Raji (cell line): Measurements from ENCODE around the gene PAPPA.

Experiments used
- POLR2A ChIP-seq: IDR thresholded peaks from 2 replicates; pipeline ENCODE4 v1.6.1; 2011; ENCODE audit warnings: low read depth, low read length, control low read depth; ENCODE audit not compliant: insufficient read depth

Gene PAPPA

GRCh38 chr9:116450378-116451139 lies 297.0 kb downstream of the PAPPA start:
- no peak for TF ChIP-seq POLR2A

- TF ChIP-seq POLR2A = no peak
These were observed 298.0 kb downstream of the PAPPA start for GRCh38 chr9:116451500-116452115.
